ENCODE measurements around the gene LRRFIP1.

Gene LRRFIP1

GRCh38 chr2:237616734-237617586, 10.4 kb upstream of the LRRFIP1 start:
- DNase-seq (ENCODE audit: low spot score) = peak; percentile 82

GRCh38 chr2:237617587-237617982, 9.8 kb upstream of the LRRFIP1 start:
- DNase-seq (ENCODE audit: low spot score) = no peak

GRCh38 chr2:237618449-237618848, 8.9 kb upstream of the LRRFIP1 start:
- peak; percentile 73 for DNase-seq (ENCODE audit: low spot score)

- DNase-seq (ENCODE audit: low spot score) = no peak
Measured at GRCh38 chr2:237623428-237624403, 3.7 kb upstream of the LRRFIP1 start.

GRCh38 chr2:237624565-237624964, 2.8 kb upstream of the LRRFIP1 start:
- DNase-seq (ENCODE audit: low spot score) = no peak

GRCh38 chr2:237625216-237625705, 2.1 kb upstream of the LRRFIP1 start:
- no peak for DNase-seq (ENCODE audit: low spot score)

- DNase-seq (ENCODE audit: low spot score) = no peak
Measured at GRCh38 chr2:237625777-237626176, 1.6 kb upstream of the LRRFIP1 start.

GRCh38 chr2:237626813-237627440, 460 bp upstream of the LRRFIP1 start:
- peak; percentile 43 for DNase-seq (ENCODE audit: low spot score)

GRCh38 chr2:237628247-237629187, 1.1 kb downstream of the LRRFIP1 start:
- no peak for DNase-seq (ENCODE audit: low spot score)

GRCh38 chr2:237629188-237629534, 1.8 kb downstream of the LRRFIP1 start:
- no peak for DNase-seq (ENCODE audit: low spot score)

GRCh38 chr2:237629739-237630138, 2.4 kb downstream of the LRRFIP1 start:
- DNase-seq (ENCODE audit: low spot score) = no peak

GRCh38 chr2:237630216-237631000, 3.0 kb downstream of the LRRFIP1 start:
- DNase-seq (ENCODE audit: low spot score) = no peak

- DNase-seq (ENCODE audit: low spot score) = no peak
Measured at GRCh38 chr2:237631007-237631785, 3.8 kb downstream of the LRRFIP1 start.

- DNase-seq (ENCODE audit: low spot score) = no peak
Measured at GRCh38 chr2:237631801-237632585, 4.6 kb downstream of the LRRFIP1 start.

- DNase-seq (ENCODE audit: low spot score) = no peak
Measured at GRCh38 chr2:237633061-237633561, 5.7 kb downstream of the LRRFIP1 start.

GRCh38 chr2:237636578-237636977, 9.2 kb downstream of the LRRFIP1 start:
- no peak for DNase-seq (ENCODE audit: low spot score)

GRCh38 chr2:237637429-237638135, 10.2 kb downstream of the LRRFIP1 start:
- no peak for DNase-seq (ENCODE audit: low spot score)

- DNase-seq (ENCODE audit: low spot score) = no peak
Measured at GRCh38 chr2:237638176-237638575, 10.8 kb downstream of the LRRFIP1 start.

Measured in AG20443 (cell line).